ENCODE data around the gene SEPTIN10. TPM values are rescaled to one million over a fixed set of nuclear protein-coding genes. Genes with fewer than 3 reads are reported as not detected.

Gene SEPTIN10
- total RNA-seq, 1 experiment from 2014 or later = 92.5 TPM

GRCh38 chr2:109633284-109633961, 19.7 kb upstream of the SEPTIN10 start:
- no peak overlapping the region for H3K56ac ChIP-seq (ENCODE audit: insufficient read length, low read depth, low read length)
- no peaks in the 10 kb centered on the region for H3K79me1 ChIP-seq (ENCODE audit: insufficient read depth, low read depth, low read length, poor library complexity, severe bottlenecking)
- no peak overlapping the region for H3K27ac ChIP-seq (ENCODE audit: insufficient read length, low read depth, low read length)
- H3K79me2 ChIP-seq (ENCODE audit: insufficient read depth, low read length) = no peaks in the 10 kb centered on the region
- H3K4ac ChIP-seq (ENCODE audit: low read depth, low read length) = no peak overlapping the region
- H2AFZ ChIP-seq (ENCODE audit: low read length) = no peak overlapping the region
- no peaks in the 10 kb centered on the region; a peak in 1 of 7 replicates for H3K36me3 Mint-ChIP-seq (ENCODE audit: insufficient read depth in 1 of 3, low read depth in 3 of 3)
- no peak overlapping the region for H2BK5ac ChIP-seq (ENCODE audit: insufficient read length, low read length)
- H4K5ac ChIP-seq (ENCODE audit: insufficient read length, low read depth, low read length) = no peak overlapping the region
- H3K23me2 ChIP-seq (ENCODE audit: insufficient read length, low read depth, low read length, poor library complexity, severe bottlenecking) = no peaks in the 10 kb centered on the region
- no peak overlapping the region for H3K23ac ChIP-seq (ENCODE audit: insufficient read length, low read depth, low read length)
- H2BK12ac ChIP-seq (ENCODE audit: insufficient read length, low read depth, low read length) = no peak overlapping the region
- no peak overlapping the region for H3K18ac ChIP-seq (ENCODE audit: insufficient read length, low read depth, low read length)
- no peak overlapping the region for H3K14ac ChIP-seq (ENCODE audit: insufficient read depth, low read length)
- no peak overlapping the region for H3K9ac ChIP-seq (ENCODE audit: extremely low read depth, insufficient read length, low read length)
- TF ChIP-seq, protein P1, sequence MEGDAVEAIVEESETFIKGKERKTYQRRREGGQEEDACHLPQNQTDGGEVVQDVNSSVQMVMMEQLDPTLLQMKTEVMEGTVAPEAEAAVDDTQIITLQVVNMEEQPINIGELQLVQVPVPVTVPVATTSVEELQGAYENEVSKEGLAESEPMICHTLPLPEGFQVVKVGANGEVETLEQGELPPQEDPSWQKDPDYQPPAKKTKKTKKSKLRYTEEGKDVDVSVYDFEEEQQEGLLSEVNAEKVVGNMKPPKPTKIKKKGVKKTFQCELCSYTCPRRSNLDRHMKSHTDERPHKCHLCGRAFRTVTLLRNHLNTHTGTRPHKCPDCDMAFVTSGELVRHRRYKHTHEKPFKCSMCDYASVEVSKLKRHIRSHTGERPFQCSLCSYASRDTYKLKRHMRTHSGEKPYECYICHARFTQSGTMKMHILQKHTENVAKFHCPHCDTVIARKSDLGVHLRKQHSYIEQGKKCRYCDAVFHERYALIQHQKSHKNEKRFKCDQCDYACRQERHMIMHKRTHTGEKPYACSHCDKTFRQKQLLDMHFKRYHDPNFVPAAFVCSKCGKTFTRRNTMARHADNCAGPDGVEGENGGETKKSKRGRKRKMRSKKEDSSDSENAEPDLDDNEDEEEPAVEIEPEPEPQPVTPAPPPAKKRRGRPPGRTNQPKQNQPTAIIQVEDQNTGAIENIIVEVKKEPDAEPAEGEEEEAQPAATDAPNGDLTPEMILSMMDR (conservative IDR thresholded peaks at IDR 0.05) = no peak
- H3K4me1 Mint-ChIP-seq = no peaks in the 10 kb centered on the region
- H4K8ac ChIP-seq (replicated peaks; ENCODE audit: insufficient read length, low read depth, low read length) = no peak overlapping the region
- no peak overlapping the region for H2BK20ac ChIP-seq (ENCODE audit: low read depth, low read length, poor library complexity, severe bottlenecking)
- H3K9me3 ChIP-seq (ENCODE audit: control insufficient read depth, low read depth, low read length) = no peaks in the 10 kb centered on the region
- no peak overlapping the region for H3T11ph ChIP-seq (ENCODE audit: low read length)
- no peaks in the 10 kb centered on the region for H3K27me3 ChIP-seq (ENCODE audit: insufficient read depth, low read length)
- no peak overlapping the region for H3K4me2 ChIP-seq (ENCODE audit: insufficient read depth, insufficient read length, low read length)
- H3K27ac Mint-ChIP-seq = no peak overlapping the region
- H3K9me3 Mint-ChIP-seq = no peaks in the 10 kb centered on the region
- no peak overlapping the region for H3K4me3 Mint-ChIP-seq
- no peak overlapping the region for H2BK15ac ChIP-seq (ENCODE audit: low read depth, low read length)
- no peak overlapping the region for H4K91ac ChIP-seq (ENCODE audit: insufficient read length, low read depth, low read length)
- 0 out of 2 replicates have a peak, but pooled peaks cover 2% of the 10 kb centered on the region for H3K27me3 Mint-ChIP-seq (ENCODE audit: low read depth)
- no peak overlapping the region for H2BK120ac ChIP-seq (ENCODE audit: low read depth, low read length, poor library complexity, severe bottlenecking)
- H3K4me1 ChIP-seq (ENCODE audit: insufficient read depth, low read length) = no peaks in the 10 kb centered on the region
- DNase-seq = no peak
- no CpG with 5 or more reads among the region's 10 CpGs for WGBS (ENCODE audit: extremely low coverage, insufficient read length, low lambda C conversion rate)
- no peak overlapping the region for H2AK5ac ChIP-seq (ENCODE audit: insufficient read length, low read length)
- no peaks in the 10 kb centered on the region for H4K20me1 ChIP-seq (ENCODE audit: control insufficient read depth, insufficient read depth, insufficient read length)
